GM19238 (cell line): Measurements from ENCODE around the gene SEMA5A.

ENCODE experiments used
- DNase-seq: peaks from one replicate; pipeline ENCODE4 v3.0.0; 2011; ENCODE audit warnings: low spot score; ENCODE audit not compliant: insufficient read length

The SEMA5A gene

DNA sequence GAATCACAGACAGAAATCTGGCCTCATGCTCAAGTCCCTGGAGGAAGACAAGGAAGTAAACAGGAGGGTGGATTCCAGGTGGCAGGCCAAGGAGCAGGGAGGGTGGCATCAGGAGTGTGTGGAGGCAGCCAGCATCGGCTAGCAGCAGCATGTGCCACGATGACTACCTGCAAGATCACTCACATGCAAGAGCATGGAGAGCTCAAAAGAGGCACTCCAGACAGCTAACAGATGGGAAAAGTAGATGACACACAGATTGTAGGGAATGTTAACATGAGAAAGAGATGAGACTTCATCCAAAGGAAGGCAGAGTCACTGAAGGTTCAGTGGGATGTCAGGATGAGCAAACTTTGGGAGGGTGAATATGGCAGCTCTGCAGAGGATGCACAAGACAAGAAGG, 104.3 kb downstream of the SEMA5A start:
- DNase-seq: no peak

DNA sequence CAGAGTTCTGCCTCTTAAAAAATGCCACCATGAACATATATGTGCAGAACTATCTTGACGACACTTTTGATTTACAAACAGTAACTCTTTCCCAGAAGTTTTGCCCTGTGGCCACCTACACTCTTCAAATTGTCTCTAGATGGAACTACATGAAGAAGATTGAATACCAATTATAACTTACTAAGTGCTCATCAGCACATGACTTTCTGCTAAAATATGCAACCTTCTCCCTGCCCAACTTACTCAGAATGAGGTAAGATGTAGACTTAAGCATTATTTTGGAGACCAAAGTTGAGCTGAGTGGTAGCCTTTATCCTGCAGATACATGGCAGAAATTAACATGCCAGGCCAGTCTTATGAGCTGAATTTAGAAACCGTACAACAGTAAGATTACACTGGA, 105.4 kb downstream of the SEMA5A start:
- no peak for DNase-seq

DNA sequence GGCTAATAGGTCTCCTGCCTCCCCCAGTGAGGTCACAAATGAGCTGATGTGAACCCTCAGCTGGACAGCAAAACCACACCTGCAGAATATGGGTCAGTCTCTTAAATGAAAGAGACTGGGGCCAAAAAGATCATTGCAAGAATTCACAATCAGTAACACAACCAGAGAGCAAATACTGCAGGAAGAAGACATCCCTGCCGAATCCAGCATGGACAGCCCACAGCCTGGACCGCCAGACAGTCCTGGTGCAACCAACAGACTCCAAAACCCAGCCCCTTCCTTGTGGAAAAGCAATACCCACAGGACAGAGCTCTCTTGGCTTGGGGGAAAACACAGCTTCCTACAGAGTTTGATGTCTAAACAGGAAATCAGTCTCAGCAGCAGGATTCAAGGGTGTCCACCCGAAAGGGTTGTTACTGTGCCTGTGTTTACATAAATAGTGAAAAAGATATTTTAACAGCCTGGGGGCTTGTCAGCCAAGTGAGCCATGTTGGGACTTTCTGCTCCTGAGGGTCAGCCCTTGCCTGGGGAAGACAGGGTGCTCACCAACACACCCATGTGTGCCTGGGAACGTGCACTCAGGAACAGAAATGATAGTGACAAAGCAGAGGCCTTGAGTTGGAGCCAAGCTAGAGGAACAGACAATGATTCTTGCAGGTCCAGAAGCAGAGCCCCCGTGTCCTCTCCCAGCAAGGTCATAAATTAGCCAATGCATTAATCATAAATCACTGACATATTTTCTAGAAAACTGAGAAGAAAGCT, 106.2 kb downstream of the SEMA5A start:
- no peak for DNase-seq

DNA sequence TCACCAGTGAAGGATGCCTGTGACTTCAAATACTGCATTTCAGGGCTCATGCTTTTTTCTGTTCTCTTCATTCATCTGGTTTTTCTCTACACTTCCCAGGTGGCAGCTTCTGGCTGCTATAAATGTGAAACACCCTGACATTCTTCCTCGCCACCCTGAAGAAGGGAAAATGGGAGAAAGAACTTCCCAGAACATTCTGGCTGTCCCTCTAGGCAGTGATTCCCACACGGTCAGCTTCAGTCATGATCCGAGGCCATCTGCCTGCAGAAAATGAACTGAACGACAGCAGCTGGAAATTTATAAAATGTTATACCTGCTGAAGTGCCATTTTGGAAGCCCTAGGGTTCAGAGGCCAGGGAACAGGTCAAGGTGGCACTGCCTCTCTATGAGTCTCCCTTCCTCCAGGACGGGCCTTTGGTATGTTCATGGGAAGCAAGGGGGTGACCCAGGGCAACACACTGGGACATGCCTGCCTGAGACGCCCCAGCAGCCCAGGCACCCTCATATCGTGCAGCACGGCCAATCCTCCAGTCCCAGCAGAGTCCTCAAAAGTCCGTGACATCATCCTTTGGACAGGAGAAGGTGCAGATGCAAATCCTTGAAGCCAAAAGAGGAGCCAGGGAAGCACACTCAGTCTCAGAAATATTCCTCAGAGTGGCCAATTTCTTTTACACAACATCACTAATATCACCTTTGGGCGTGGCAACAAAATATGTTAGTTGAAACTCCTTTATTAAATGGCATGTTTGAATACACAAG, 107.1 kb downstream of the SEMA5A start:
- no peak for DNase-seq

DNA sequence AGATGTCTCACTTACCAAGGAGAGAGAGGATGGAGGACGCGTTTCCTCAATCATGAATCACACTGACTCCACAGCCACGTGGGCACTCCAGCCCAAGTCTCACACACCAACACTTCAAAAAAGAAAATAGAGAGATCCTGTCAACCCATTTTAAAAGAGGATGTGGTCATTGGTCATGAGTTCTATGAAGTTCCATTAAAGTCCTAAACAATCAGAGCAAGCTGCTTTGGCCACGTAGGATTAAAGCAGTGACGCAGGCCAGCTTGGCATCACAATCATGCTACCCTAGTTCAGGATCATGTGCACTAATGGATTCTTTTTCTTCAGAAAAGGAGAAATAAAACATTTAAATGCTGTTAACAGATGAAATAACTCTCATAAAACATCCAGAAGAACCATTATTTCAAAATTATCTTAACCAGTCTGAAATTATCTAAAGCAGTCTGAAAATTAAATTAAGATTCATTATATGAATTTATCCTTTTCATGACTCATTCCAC, 108.1 kb downstream of the SEMA5A start:
- DNase-seq: no peak

DNA sequence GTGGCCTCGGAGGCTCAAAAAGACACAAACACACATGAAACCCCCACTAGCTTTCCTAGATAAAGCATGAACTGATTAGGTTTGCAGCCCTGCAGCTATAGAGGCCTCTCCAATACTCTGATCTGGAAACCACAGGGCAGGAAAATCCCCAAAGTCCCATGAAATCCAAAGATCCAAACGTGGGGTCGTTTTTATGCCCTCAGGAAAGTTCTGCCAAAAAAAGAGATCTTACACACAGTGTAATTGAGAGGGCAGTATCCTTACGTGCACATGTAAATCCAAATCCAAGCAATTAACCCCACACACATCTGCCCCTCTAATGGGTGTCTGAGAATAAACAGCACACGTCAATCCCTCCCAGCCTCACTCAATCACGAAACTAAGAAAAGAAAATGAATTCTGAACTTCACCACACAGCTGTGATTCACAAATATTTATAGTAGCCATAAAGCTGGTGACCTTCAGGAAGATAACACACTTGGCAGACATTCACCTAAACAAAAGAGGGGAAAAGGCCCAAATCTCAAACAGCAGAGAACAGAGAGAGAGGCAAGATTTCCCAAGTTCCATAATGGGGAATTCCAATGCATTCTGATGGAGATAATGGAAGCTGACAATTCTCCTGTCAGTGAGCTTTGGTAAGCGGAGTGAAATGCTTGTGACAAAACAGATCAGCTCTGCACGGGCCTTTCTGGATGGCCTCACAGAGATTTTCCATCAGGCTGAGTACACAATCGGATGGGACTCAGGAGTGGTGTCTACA, 114.2 kb downstream of the SEMA5A start:
- DNase-seq: no peak

DNA sequence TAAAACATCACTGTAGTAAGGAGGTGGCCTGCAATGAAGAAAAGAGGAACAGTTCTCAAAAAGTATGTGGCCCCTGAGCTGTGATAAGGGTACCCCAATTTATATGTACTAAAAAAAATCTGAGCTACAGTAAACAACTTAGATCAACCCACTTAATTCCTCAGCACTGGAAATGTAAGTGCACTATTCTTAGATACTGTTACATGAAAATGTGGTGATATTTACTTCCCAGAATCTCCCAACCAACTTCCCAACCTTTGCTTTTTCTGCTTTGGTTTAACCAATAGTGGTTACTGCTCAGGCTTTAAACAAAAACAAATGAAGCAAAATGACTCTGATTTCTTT, 114.8 kb downstream of the SEMA5A start:
- no peak for DNase-seq

DNA sequence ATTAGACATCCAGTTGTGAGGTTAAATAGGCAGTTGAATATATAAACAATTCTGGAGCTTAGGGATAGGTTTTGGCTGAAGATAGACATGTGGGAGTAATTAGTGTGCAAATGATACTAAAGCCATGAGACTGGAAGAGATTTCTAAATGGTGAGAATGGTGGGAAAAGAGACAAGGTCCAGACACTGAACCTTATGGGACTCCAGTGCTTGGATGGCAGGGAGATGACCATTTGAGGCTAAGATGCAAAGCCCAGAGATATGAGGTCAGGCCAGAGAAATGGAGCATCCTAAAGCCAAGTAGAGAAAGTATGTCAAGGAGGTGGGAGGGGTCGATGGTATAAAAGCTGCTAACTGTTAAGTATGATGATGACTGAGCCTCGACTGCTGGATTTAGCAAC, 115.6 kb downstream of the SEMA5A start:
- no peak for DNase-seq

DNA sequence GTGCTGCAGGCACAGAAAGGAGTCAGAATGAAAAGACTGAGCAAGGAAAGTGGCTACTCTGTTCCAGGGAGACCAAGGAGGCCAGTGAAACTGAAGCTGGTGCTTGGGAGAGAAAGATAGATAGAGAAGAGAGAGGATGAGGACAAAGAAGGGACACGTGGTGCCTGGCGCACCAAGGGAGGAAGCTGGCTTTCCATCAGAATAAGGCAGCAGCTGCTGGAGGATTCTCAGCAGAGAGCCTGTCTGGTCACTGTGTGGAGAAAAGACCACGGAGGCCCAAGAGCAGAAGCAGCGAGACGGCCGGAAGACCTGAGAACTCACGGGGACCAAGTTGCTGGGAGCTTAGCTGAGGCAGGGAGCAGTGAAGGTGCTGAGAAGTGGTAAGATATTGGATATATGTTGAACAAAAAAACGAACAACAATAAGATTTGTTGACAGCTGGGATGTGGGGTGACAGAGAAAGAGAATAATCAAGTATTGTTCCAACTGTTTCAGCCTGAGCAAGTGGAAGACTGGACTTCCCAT, 116.1 kb downstream of the SEMA5A start:
- no peak for DNase-seq

DNA sequence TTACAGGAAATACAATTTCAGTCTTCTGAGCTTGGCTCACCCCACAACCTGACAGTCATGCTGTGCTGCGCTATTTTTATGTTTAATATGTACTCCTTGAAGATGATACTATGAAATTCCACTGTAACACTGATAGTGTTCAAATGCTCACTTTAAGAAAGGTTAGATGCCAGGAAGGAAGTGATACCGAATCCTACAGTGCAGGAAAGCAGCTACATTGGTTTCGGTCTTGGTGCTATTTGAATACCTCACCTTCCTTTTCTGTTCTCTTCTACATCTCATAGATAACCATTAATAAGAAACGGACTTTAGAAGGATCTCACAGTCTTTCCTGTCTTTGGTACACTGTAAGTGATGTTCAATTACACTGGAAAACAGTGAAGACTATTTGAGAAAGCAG, 117.6 kb downstream of the SEMA5A start:
- DNase-seq: no peak

DNA sequence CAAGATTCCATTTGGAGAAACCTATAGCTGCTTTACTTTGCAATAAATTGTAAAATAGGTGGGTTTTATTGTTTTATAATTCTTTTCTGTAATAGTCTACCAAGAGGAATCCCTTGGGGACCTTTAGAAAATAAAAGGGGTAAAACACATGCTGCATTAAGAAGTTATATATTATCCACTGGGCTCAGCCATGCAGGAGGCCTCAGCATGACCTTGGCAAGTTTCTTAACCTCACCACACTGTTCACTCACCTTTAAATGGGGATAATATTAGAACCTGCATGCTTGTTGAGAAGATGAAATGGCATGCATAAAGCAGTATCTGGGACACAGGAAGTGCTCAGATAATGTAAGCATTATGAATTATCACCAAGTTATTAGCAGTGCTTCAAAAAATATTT, 120.2 kb downstream of the SEMA5A start:
- DNase-seq: no peak

DNA sequence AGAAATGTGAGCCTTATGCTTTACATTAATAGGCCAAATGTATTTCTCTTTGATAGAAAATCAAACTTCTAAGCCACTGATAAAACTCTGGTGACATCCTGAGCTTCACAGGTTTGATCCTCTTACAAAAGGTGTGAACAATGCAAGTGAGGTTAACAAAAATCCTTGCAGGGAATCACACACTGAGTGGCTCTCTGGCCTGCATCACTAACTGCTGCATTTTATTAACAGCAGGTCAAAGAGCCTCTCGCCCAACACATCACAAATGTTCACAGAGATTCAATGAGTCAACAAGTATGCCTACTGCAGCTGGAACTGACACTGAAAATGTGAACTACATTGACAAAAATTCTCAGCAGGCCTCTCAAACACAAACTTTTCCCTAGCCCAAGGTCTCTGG, 122.3 kb downstream of the SEMA5A start:
- DNase-seq: no peak

DNA sequence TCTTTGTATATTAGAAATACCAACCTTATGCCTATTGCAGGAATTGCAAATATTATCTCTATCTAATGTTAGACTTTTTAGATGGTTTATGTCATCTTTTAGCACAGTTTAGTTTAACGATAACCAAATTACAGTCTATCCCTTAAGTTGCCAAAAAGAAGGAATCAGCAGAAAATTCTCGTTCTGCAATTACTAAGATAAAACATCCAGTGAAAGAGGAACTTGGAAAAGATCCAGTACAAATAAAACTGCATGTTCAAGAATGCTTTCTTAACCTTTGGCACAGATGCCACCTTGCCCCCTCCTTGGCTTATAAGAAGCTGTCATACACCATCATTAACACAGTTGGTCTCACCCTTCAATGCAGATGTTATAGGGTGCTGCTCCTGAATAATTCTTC, 124.0 kb downstream of the SEMA5A start:
- DNase-seq: no peak

DNA sequence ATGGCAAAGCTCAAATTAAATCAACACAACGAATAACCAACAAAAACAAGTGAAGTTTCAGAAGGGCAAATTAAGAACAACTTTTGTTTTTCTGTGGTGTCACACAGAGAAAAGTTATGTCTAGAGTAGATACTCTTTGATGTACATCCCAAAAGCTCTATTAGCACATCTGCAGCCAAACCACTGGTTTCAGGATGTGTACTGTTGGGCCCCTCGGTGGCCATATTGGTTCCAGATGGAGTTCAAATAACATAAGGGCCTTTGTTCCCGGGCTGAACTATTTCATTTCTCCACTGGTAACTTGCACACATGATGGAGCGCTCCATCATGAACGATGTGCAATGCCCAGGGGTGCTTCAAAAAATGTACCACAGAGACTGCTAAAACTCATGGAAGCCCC, 126.1 kb downstream of the SEMA5A start:
- no peak for DNase-seq

DNA sequence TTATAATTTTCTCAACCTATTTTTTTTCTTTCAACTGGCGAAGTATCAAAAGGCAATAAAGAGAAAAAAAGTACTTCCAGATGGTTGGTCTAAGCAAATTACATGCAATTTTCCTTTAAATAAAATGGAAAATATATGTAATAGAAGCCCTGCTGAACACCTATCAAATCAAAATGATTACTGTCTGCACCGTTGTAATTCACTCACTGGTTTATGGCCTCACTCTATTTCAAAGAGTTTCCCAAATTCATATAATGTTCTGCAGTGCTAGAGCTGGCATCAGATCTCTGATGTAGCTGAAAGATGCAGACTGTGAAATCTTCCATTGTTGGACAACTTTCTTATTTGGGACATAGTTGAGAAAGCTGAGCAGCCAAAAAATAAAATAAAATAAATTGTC, 130.3 kb downstream of the SEMA5A start:
- no peak for DNase-seq

DNA sequence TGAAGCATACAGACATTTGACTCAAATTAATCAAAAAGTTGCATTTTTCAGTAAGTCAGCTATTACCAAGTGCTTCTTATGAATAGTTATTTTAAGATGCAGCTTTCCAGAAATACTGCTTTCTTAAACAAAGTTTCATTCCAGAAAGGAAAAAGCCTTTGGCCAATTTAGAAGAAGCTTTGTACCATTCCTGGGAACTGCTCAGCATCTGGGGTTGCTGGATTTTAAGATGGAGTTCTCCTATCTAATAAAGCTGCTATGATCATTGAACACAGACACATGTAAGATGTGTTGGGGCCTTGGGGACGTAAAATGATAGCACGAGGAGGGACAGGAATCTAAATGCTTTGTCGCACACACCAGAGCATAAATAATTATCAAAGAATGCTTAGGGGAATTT, 130.8 kb downstream of the SEMA5A start:
- DNase-seq: no peak

DNA sequence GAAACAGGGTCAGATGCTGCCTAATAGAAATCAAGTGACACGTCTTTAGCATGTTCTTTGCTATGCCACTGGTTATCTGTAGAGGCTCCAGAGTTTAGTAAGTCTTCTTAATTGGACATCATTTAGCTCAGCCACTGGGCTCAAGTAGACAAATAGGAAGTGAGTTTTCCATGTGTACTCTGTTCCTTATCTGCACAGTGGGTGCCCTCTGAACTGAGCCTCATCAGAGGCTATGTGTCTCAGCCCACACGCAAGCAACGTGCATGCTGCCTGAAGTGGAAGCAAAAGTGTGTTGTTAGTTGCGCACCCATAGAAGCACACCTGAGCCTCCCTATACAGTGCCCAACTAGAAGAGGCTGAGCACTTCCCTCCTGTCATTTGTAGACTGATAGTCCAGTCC, 134.7 kb downstream of the SEMA5A start:
- DNase-seq: no peak

DNA sequence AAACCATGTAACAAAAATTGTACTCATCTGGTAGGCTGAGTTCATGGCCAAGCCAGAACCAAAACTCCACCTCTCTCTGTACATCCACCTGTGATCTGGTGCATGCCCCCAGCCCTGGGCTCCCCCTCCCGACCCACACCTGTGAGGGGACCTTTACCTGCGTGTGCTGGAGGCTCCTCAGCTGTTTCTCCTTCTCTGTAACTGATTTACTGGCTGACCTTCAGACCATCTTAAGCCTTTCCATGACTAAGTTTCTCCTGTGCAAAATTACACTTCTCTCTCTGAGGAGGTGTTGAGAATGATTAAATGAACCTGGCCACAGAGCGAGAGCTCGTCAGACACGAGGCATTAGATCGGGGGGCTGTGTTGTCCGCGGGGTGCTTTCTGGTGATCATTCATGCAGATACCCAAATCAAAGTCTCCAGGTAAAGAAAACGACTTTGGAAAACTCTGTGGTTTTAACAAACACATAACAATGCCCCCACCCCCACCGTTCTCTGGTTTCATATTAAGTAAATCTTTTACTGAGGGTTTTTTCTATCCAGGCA, 136.4 kb downstream of the SEMA5A start:
- no peak for DNase-seq

DNA sequence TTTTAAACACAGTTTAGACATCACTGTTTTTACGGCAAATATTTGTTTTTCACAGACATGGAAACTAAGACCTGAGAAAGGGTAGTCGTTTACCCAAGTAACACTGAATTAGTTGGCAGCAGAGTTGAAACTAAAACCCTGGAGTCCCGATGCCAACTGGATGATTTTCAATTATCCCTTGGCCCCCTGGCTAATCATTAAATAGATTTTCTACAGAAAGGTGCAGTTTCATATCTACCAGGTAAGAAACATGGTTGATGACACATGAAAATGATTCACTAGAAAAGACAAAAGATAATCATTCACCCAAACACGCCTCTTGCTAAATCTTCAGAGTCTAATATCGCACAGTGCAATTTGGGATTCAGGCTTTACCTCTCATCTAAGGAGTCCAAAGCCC, 136.9 kb downstream of the SEMA5A start:
- no peak for DNase-seq

DNA sequence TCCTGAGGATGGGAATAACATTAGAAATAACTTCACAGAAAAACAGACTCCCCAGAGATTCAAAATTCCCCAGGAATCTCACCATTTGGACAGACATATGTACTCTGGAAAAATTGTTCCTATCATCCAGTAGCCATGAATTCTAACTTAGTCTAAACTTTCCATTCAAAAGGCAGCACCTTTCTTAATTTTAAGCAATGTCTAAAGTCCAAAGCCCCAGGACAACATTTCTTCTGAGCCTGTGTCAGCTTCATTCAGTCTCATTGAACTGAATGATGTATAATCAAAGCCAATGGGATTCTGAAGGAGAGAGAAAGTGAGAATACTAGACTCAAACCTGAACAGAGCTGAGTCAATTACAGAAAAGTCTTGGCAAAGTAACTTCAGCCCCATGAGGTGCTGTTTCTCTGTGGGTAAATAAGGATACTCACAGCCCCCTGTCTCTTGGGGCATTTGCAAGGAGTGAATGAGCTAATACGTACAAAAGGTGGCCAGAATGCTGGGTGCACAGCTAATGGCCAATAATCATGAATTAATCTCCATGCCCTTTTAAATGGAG, 140.6 kb downstream of the SEMA5A start:
- no peak for DNase-seq

DNA sequence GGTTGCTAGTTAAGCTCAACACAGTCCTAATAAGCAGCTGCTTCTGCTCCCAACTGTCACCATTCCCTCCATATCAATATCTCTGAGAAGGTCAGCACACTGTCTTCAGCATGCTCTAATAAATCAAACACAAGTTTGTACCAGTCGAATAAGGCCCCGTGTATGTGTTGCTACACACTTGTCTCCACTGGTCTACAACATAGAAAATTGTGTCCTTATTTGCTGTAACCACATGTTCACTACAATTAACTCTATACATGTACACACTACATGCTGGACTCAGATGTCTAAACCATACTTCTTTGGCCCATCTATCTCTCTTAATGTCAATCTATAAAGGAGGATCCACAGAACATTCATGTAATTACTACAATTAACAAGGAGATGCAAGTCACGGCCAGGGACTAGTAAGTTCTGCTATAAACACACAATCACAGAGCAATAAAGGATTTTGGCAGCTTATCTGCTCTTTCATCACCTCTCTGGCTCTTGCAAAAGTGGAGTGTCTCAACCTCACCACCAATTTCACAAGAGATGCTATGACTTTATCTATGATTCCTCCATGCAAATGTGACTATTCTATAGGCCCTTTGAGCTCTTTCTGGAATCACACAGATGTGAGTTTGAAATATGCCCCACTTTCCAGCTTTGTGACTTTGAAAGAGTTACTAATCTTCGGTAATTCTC, 143.9 kb downstream of the SEMA5A start:
- DNase-seq: no peak
